Parathyroid adenoma (tissue), 2 donors: ENCODE measurements around the gene KMT5C.

Experiments
- H2AFZ ChIP-seq: fragments of 300-600 bp; sonication (generic); one replicate; pipeline ENCODE4 v1.7.0; 2017; ENCODE audit warnings: antibody characterized with exemption, mild to moderate bottlenecking
- H3K27ac ChIP-seq: fragments of 300-600 bp; sonication (generic); one replicate; pipeline ENCODE4 v1.7.0; 2017
- H3K27me3 ChIP-seq: fragments of 300-600 bp; sonication (generic); one replicate; pipeline ENCODE4 v1.7.0; 2017; ENCODE audit warnings: low read length; ENCODE audit not compliant: control insufficient read depth, insufficient read depth
- H3K36me3 ChIP-seq: fragments of 300-600 bp; sonication (generic); one replicate; pipeline ENCODE4 v1.7.0; 2017; ENCODE audit warnings: low read length; ENCODE audit not compliant: control insufficient read depth, insufficient read depth
- H3K4me1 ChIP-seq: fragments of 300-600 bp; sonication (generic); one replicate; pipeline ENCODE4 v1.7.0; 2017; ENCODE audit warnings: control low read depth
- H3K4me2 ChIP-seq: fragments of 300-600 bp; sonication (generic); one replicate; pipeline ENCODE4 v1.7.0; 2017; ENCODE audit warnings: low read length
- H3K4me3 ChIP-seq: fragments of 300-600 bp; sonication (generic); one replicate; pipeline ENCODE4 v1.7.0; 2017; ENCODE audit warnings: low read depth, low read length
- H3K79me2 ChIP-seq: fragments of 300-600 bp; sonication (generic); one replicate; pipeline ENCODE4 v1.7.0; 2017; ENCODE audit warnings: control low read depth
- H3K9ac ChIP-seq: fragments of 300-600 bp; sonication (generic); one replicate; pipeline ENCODE4 v1.7.0; 2017; ENCODE audit warnings: mild to moderate bottlenecking
- H3K9me3 ChIP-seq: fragments of 300-600 bp; sonication (generic); one replicate; pipeline ENCODE4 v1.7.0; 2017; ENCODE audit warnings: low read length; ENCODE audit not compliant: control insufficient read depth
- CTCF ChIP-seq: fragments of 300-600 bp; sonication (generic); IDR thresholded peaks from one replicate; pipeline ENCODE4 v1.7.0; 2017; ENCODE audit warnings: antibody characterized with exemption, mild to moderate bottlenecking
- donor health status: primary hyperparathyroidism.

KMT5C gene

GRCh38 chr19:55369653-55370304, 30.1 kb downstream of the KMT5C start:
- H3K4me1 ChIP-seq = no peaks in the 10 kb centered on the region
- H3K79me2 ChIP-seq = no peaks in the 10 kb centered on the region
- H3K9me3 ChIP-seq = no peaks in the 10 kb centered on the region
- H3K27ac ChIP-seq = no peak overlapping the region
- H3K36me3 ChIP-seq = no peaks in the 10 kb centered on the region
- H3K9ac ChIP-seq = no peak overlapping the region
- peak overlapping the region; percentile 47 for H3K4me2 ChIP-seq
- H3K4me3 ChIP-seq = peak overlapping the region; percentile 11
- H2AFZ ChIP-seq = no peak overlapping the region
- peaks cover 10% of the 10 kb centered on the region for H3K27me3 ChIP-seq
- TF ChIP-seq CTCF = no peak

GRCh38 chr19:55370305-55370988, 30.8 kb downstream of the KMT5C start, which contains the start of gene IL11:
Gene IL11 (minus strand): TSS chr19:55370463. CDS start chr19:55370310, 153 bp downstream.
- Histone ChIP-seq H3K9me3 (no peaks in the 10 kb centered on the region), H2AFZ (peak within 1 kb of the TSS; percentile 50), H3K36me3 (no peaks in the 10 kb centered on the region), H3K27me3 (peaks cover 10% of the 10 kb centered on the region), H3K4me2 (peak within 1 kb of the TSS; percentile 47), H3K4me1 (no peaks in the 10 kb centered on the region), H3K9ac (no peak within 1 kb of the TSS), H3K79me2 (no peaks in the 10 kb centered on the region), H3K4me3 (peak within 1 kb of the TSS; percentile 11), H3K27ac (no peak within 1 kb of the TSS)
- TF ChIP-seq CTCF = no peak

- no peaks in the 10 kb centered on the region for H3K9me3 ChIP-seq
- TF ChIP-seq CTCF = no peak
- no peaks in the 10 kb centered on the region for H3K4me1 ChIP-seq
- no peak overlapping the region for H3K27ac ChIP-seq
- no peak overlapping the region for H3K4me2 ChIP-seq
- no peak overlapping the region for H3K4me3 ChIP-seq
- no peaks in the 10 kb centered on the region for H3K79me2 ChIP-seq
- H3K9ac ChIP-seq = no peak overlapping the region
- peaks cover 10% of the 10 kb centered on the region for H3K27me3 ChIP-seq
- H3K36me3 ChIP-seq = no peaks in the 10 kb centered on the region
- no peak overlapping the region for H2AFZ ChIP-seq
Measured at GRCh38 chr19:55372316-55373081, 32.8 kb downstream of the KMT5C start.

- no peak overlapping the region for H3K4me3 ChIP-seq
- H3K4me1 ChIP-seq = no peaks in the 10 kb centered on the region
- no peak overlapping the region for H2AFZ ChIP-seq
- no peak overlapping the region for H3K9ac ChIP-seq
- TF ChIP-seq CTCF = no peak
- no peaks in the 10 kb centered on the region for H3K79me2 ChIP-seq
- no peaks in the 10 kb centered on the region for H3K9me3 ChIP-seq
- no peak overlapping the region for H3K4me2 ChIP-seq
- no peaks in the 10 kb centered on the region for H3K36me3 ChIP-seq
- H3K27me3 ChIP-seq = peaks cover 10% of the 10 kb centered on the region
- no peak overlapping the region for H3K27ac ChIP-seq
Measured at GRCh38 chr19:55373306-55373992, 33.8 kb downstream of the KMT5C start.
